GM19025 (cell line): ENCODE measurements around the gene ODAD2.
"Not testable (repeated sequence)": the region's sequence is repeated elsewhere in the genome, so short reads cannot be mapped to it uniquely, and the experiment has no call there.

ENCODE experiments used
- ATAC-seq: cut with Tn5 transposase; IDR thresholded peaks from one replicate; pipeline ENCODE4 v1.9.1; 2021; ENCODE audit warnings: mild to moderate bottlenecking, low read depth, moderate library complexity; ENCODE audit not compliant: unreplicated experiment

The ODAD2 gene, protein sequence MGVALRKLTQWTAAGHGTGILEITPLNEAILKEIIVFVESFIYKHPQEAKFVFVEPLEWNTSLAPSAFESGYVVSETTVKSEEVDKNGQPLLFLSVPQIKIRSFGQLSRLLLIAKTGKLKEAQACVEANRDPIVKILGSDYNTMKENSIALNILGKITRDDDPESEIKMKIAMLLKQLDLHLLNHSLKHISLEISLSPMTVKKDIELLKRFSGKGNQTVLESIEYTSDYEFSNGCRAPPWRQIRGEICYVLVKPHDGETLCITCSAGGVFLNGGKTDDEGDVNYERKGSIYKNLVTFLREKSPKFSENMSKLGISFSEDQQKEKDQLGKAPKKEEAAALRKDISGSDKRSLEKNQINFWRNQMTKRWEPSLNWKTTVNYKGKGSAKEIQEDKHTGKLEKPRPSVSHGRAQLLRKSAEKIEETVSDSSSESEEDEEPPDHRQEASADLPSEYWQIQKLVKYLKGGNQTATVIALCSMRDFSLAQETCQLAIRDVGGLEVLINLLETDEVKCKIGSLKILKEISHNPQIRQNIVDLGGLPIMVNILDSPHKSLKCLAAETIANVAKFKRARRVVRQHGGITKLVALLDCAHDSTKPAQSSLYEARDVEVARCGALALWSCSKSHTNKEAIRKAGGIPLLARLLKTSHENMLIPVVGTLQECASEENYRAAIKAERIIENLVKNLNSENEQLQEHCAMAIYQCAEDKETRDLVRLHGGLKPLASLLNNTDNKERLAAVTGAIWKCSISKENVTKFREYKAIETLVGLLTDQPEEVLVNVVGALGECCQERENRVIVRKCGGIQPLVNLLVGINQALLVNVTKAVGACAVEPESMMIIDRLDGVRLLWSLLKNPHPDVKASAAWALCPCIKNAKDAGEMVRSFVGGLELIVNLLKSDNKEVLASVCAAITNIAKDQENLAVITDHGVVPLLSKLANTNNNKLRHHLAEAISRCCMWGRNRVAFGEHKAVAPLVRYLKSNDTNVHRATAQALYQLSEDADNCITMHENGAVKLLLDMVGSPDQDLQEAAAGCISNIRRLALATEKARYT

DNA sequence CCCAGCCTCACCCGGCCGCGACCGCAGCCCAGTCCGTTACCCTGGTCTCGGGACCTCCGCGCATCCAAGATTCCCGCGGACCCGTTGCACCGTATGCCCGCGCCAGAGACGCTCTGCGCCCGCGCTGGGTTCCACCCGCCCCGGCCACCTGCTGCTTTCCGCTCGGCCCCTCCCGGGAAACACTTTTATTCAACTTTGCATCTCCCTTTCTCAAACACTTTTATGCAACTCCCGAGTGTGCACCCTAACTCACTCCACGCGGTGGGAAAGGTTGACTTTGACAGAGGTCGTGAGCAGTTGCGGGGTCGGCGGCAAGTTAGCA lies at the start of gene ODAD2:
Gene ODAD2, minus strand, starts transcription at position 126 of the 322 bp plus-strand sequence. CDS start 3,937 bp downstream, outside the sequence.
- no peak for ATAC-seq

DNA sequence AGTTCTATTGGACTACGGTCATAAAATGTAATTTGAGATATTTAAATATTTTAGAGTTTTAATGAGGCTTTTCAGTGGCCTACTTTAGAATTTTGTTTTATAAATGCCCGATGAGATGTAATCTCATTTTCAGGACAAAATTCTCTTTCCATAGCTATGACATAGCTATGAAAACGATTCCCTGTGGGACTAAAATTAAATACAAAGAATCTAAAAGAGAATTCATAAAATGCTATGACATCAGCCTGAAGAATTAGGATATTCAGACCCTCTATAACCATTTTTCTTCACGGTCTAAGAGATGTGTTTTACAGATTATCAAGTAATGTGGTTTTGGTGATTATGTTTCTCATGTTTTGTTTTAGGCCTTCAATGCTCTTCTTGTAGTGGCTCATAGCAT lies 48.2 kb upstream of the ODAD2 start:
- ATAC-seq = no peak

DNA sequence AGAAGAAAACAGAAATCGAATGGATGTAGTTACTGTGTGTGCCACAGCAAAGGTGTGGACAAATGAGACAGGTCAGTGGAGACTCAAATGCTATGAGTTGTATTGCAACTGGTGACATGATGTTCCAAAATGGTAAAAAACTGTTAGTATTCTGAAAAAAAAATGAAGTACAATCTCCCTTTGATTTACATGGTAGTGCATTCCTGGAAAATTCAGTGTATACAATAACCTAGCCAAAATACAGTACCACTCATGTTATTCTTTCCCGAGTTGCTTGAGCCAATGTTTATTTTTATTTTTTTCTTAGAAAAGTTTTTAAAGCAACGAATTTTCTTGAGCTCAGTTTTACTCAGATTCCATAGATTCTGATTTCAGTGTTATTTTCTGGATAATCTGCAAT lies 47.7 kb upstream of the ODAD2 start:
- no peak for ATAC-seq

DNA sequence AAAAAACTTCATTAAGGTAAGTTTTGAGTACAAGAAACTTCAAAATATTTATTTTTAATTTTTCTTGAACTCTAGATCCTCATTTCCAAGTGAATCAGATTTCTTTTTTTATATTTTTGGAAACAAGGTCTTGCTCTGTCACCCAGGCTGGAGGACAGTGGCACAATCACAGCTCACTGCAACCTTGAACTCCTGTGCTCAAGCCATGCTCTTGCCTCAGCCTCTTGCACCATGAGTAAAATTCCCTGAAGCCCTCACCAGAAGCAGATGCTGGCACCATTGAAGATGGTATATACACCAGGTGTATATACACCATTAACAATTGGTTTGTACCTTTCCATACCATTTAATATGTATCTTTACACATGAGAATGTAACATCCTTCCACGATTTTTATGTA lies 45.1 kb upstream of the ODAD2 start:
- ATAC-seq = no peak

DNA sequence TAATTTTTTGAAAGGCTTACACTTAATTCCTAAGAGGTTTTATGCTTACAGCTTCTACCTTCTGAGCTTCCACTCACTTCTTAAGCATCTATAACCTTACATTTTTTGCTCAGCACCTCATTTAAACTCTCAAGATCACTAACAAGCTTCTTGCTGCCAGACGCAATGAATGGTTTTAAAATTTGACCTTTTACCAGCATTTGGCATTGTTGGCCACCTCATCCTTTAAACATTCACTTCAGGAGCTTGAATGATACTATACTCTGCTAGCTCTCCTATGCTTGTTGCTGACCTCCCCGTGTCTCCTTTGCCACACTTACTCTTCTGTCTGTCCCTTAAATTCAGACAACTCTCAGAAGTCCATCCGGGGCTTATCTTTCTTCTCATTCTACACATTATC lies 37.7 kb upstream of the ODAD2 start:
- no peak for ATAC-seq

DNA sequence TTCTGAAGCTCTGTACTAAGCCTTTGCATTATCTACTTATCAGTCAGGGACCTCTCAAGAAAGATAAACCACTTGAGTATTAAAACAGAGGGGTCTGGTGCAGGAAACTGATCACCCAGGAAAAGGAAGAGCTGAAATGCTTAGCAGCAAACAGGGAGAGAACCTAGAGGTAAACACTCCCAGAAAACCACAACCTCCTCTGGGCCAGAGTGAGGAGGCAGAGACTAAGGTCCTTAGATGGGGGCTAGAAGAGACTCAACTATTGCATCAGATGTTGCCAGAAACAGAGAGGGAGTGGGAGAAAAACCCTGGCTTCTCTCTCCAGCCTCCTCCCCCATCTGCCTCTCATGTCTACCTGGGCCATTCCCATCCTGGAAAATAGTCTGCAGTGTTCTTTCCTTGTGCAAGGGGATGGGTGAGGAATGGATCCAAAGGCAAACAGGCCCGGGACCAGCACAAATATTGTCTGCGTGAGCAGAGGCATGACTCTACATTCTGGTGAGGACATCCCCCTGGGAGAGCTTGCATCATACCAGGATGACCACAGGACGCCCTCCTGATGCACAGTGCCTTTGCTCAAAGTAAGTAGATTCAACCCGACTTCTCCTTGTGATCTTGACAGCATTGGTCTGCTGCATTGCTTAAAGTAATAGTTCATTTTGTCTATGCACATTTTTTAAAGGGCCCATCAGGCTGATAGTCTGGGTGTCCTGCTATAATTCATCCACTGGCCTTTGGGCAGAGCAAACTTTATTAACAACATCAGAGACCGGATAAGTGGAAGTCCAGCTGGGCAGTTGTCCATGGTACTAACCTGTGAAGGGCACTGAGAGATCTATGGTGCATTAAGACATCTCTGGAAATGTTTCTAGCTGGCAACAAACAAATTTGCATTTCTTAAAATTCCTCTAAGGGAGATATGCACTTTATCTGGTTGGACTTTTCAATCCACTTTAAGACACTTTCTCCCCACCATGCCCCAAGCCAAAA lies 22.4 kb upstream of the ODAD2 start:
- ATAC-seq = no peak

DNA sequence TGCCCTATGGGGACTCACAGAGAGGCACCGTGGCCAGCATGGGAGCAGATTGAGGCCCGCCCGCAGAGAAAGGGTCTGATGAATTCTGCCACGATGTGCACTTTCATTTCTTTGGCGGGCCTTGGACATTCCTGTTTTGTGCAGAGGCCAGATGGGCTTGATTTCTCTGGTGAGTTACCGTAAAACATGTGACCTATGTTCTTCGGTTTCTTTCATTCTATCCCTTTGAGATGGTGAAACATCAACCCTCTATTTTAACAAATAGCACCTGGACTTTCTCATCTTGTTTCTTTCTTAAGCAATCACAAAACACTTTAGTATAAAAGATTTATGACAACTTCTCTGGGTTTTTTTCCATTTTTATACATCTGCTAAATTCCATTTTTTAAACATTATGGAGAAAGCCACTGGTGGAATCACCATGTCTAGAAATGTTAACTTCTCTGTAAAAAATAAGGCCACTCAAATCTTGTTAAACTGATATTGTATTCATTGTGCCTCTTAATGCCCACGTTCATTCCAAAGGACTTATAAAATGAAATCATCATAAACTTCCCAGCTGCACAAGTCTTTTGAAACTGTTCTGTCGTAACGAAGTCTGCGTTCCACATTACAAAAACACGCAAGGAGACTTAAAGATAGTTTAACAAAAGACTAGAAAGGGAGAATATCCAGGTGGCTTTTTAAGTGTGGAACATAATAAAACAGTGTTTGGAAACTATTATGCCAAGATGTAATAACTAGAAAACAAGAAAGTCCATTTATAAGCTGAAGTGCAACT lies 21.4 kb upstream of the ODAD2 start:
- ATAC-seq = no peak

DNA sequence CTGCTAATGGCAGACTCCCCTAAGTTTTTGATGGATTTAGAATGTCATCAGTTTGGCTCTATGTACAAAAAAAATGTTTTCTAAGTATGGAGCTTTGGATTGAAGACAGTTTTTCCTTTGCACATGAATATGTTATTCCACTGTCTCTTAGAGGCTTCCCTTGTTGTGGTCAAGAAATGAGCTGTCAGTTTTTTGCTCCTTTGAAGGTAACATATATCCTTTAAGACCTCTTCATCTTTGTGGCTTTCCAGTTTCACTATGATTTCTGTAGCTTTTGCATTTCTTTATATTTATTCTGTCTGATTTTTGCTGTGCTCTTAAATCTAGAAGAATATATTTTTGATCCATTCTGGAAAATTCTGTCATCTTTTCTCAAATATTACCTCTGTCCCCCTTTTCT lies 15.8 kb upstream of the ODAD2 start:
- no peak for ATAC-seq

DNA sequence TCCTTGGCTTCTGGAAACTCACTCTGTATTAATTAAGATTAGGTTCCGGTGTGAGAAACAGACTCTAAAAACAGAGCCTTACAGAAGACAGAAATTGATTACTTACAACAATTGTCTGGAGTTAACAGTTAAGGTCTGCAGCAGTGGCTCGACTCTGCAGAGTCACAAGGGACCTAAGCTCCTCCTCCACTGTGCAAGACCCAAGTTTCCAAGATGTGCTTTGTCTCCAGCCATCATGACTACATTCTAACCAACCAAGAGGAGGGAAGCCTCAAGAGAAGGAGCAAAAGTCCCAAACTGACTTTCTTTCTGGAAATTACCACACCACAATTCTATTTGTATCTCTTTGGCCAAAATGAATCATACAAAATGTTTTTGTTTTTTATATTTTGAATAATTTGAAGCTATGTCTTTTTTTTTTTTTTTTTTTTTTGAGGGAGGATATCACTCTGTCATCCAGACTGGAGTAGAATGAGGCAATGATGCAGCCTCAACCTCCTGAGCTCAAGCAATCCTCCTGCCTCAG lies 14.2 kb upstream of the ODAD2 start:
- ATAC-seq = no peak

DNA sequence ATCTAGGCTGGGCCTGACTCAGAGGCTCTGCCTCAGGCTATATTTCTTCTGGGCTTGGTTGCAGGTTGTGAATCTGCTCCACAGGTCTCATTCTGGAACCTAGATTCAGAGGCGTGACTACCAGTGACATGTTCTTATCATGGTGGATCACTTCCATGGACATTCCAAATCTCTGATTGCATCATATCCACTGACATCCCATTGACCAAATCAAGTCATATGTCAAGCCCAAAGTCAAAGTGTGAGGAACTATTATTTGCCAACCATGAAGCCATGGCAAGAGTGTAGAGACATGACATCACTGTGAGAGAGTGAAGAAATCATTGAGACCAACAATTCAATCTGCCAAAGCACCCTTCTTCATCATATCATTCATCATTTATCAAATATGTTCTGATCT lies 11.9 kb upstream of the ODAD2 start:
- ATAC-seq = no peak

DNA sequence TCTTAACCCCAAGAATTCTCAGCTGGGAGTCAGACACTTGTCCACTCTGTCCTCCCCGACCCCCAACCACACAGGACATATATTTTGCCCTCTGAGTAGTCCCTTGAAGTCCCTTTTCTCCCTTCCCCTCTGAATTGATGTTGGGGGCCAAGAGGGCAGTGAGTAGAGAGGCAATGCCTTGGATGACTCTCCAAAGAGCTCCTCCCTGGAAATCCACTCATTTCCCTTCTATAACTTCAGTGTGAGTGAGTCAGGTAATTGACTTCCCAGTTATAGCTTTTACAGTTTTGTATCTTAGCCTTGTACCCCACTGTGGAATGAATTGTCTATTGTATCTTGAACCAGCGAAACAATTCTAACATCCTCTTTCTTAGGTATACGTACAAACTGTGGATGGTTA lies 9.2 kb upstream of the ODAD2 start:
- ATAC-seq = no peak

DNA sequence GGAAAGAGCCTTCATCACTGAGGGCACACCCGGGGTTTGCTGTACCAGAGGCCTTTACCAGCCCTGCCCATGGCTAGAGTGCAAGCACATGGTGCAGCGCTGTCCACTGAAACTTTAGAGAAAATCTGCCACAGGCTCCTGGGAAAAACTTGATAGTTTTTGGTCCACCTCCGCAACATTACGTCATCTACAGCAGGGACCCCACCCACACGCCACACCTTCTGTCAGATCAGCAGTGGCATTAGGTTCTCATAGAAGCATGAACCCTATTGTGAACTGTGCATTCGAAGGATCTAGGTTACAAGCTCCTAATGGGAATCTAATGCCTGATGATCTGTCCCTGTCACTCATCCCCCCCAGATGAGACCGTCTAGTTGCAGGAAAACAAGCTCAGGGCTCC lies 2.5 kb upstream of the ODAD2 start:
- ATAC-seq = no peak

DNA sequence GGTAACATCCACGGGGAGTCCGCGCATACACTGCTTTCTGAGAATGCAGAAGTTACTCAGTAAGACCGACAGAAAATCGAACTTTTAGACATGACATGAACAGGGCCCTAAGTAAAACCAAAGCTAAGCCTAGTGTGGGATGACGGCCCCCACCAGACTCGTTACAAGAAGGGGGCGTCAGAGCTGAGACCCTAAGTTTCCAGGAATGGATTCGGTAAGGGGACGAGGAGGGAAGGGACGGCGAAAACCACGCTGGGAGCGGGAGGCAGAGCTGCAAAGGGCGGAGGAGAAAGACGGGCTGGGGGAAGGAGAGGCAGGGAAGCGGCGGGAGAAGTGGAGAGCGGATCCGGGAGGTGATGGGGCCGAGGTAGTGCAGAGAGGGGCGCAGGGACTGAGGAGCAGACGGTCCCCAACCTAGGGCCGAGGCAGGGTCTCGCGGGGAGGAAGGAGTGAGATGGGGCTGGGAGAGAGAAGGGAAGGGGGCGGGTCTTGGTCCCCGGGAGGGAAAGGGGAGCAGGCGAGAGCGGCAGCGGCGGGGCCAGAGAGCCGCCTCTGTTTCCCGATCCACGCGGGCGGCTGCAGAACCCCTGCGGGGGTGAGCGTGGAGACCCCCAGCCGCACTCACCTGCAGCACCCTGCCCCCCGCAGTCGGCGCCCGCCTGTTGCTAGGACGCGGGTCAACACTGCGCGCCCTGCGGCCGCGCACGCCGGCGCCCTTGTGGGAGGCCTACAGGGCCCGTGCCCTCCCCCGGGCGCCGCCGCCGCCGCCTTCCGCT lies 513 bp downstream of the ODAD2 start:
- ATAC-seq = no peak

DNA sequence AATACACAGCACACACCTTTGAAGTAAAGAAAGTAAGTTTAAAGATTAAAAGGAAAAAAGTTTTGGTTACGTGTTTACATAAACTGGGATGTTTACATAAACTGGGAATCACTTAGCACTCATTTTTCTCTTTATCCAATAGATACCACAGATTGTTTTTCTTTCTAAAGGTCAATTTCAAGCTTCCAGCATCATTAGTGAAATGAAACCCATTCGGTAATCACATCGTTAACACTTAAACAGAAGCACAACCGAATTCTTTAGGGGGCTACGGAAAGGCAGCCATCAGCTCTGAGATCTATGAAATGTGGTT lies 1.1 kb downstream of the ODAD2 start:
- ATAC-seq = no peak

DNA sequence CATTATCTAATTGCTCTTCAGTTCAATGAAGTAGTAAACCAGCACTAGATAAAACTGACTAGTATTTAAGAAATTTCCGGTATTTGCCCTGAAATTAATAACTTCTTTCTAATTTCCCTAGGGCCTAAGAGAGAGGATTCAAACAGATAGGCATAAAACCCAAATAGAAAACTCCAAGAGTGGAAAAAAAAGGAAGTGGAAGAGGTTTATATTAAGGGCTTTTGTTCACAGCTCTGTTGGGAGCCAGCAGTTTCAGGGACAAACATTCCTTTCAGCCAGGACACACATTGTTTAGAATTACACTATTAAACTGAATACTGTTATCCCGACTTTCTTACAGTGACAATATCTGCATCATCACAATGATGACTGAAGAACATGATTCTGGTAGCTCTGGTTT lies 3.6 kb downstream of the ODAD2 start:
- ATAC-seq = no peak

DNA sequence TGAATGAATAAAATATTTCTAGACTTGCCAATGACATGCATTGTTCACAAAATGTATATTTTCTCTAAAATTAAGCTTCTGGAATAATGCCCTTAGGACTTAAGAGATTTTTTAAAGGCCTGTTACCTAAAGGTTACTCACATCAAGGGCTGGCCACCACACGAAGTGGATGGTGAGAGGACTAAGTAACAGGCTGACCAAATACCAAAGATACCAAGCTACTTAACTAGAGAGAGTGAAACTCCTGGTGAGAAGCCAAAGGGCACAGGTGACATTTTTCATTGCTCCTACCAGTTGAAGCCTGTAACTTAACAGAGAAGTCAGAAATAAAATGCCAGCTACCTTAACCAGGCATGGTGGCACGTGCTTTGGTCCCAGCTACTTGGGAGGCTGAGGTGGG lies 9.5 kb downstream of the ODAD2 start:
- not testable (repeated sequence) for ATAC-seq

DNA sequence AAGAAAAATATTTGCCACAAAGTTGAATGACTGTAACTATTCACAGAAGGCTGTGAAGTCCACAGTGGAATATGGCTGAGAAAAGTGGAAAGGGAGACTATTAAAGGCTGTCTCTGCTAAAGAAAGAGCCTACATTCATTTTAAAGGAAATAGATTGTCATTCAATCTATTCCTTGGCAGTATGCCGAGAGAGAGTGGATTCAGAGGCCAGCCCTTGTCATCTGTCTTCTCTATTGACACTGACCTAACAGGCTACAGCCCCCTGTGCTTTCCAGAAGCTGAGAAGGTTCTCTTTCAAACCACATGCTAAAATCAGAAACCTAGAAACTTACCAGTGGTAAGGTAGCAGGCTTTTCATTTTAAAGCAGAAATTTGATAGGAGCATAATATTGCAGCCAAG lies 12.1 kb downstream of the ODAD2 start:
- no peak for ATAC-seq

DNA sequence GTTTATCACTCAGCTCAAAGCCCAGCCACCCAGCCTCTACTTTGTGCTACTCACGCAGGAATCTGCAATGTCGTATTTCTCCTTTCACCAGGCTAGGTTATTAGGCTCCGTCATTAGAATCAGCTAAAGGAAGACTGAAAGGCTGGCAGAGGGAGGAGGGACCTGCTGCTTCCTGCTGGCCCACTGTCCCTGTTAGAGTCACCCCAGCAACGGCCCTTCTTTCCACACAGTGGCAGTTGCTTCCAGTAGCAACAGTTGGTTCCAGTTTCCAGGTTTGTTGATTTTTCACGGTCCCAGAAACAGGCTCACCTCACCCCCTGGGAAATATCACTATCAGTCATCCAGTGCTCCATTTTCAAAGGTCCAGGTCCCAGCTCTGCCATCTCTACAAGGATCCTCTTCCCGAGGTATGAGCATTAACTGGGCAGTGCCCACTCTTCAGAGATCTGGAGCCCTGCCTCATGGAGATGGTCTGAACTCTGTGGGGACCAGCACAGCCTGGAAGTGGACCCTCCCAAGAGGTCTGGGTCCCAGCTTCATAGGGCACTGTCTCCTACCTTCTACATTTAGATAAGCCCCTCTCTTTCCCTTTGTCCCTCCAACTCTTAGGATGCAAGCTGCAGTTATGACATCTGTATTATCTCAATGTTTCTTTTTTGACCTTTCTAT lies 15.9 kb downstream of the ODAD2 start:
- no peak for ATAC-seq
